Ishikawa (cell line): Measurements from ENCODE around the gene ZDHHC7.

Experiments
- CEBPB ChIP-seq: IDR thresholded peaks from 2 replicates; pipeline ENCODE4 v1.6.1; 2012
- EP300 ChIP-seq: IDR thresholded peaks from 2 replicates; pipeline ENCODE4 v1.6.1; 2012; ENCODE audit warnings: borderline replicate concordance
- NFIC ChIP-seq: IDR thresholded peaks from 2 replicates; pipeline ENCODE4 v1.6.1; 2012
- TCF12 ChIP-seq: IDR thresholded peaks from 2 replicates; pipeline ENCODE4 v1.6.1; 2012; ENCODE audit warnings: low read depth
- YY1 ChIP-seq: IDR thresholded peaks from 2 replicates; pipeline ENCODE4 v1.6.1; 2012; ENCODE audit warnings: low read depth
- TF ChIP-seq, protein P1 (sequence below): IDR thresholded peaks from 2 replicates; pipeline ENCODE4 v1.6.1; 2012; ENCODE audit warnings: low read depth, mild to moderate bottlenecking

DNA sequence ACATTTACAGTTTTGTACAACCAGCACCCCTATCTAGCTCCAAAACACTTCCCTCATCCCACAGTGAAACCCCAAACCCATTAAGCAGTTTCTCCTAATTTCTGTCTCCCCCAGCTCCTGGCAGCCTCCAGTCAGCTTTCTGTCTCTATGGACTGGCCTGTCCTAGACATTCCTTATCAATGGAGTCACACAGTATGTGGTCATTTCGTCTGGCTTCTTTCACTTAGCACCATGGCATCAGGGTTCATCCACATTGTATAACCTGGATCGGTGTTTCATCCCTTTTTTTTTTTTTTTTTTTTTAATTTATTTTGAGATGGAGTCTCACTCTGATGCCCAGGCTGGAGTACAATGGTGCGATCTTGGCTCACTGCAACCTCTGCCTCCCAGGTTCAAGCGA is 68.5 kb downstream of the ZDHHC7 start:
- TF ChIP-seq, protein P1, sequence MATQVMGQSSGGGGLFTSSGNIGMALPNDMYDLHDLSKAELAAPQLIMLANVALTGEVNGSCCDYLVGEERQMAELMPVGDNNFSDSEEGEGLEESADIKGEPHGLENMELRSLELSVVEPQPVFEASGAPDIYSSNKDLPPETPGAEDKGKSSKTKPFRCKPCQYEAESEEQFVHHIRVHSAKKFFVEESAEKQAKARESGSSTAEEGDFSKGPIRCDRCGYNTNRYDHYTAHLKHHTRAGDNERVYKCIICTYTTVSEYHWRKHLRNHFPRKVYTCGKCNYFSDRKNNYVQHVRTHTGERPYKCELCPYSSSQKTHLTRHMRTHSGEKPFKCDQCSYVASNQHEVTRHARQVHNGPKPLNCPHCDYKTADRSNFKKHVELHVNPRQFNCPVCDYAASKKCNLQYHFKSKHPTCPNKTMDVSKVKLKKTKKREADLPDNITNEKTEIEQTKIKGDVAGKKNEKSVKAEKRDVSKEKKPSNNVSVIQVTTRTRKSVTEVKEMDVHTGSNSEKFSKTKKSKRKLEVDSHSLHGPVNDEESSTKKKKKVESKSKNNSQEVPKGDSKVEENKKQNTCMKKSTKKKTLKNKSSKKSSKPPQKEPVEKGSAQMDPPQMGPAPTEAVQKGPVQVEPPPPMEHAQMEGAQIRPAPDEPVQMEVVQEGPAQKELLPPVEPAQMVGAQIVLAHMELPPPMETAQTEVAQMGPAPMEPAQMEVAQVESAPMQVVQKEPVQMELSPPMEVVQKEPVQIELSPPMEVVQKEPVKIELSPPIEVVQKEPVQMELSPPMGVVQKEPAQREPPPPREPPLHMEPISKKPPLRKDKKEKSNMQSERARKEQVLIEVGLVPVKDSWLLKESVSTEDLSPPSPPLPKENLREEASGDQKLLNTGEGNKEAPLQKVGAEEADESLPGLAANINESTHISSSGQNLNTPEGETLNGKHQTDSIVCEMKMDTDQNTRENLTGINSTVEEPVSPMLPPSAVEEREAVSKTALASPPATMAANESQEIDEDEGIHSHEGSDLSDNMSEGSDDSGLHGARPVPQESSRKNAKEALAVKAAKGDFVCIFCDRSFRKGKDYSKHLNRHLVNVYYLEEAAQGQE: no peak
- no peak for TF ChIP-seq CEBPB
- no peak for TF ChIP-seq TCF12
- TF ChIP-seq NFIC: no peak
- TF ChIP-seq YY1: no peak
- TF ChIP-seq EP300: no peak
